NCI-H2029 (cell line): ENCODE data around the gene CFAP65.

Source experiments
- DNase-seq: peaks from one replicate; lab custom pipeline; 2025; lab: John Stamatoyannopoulos, UW

The CFAP65 gene

DNA sequence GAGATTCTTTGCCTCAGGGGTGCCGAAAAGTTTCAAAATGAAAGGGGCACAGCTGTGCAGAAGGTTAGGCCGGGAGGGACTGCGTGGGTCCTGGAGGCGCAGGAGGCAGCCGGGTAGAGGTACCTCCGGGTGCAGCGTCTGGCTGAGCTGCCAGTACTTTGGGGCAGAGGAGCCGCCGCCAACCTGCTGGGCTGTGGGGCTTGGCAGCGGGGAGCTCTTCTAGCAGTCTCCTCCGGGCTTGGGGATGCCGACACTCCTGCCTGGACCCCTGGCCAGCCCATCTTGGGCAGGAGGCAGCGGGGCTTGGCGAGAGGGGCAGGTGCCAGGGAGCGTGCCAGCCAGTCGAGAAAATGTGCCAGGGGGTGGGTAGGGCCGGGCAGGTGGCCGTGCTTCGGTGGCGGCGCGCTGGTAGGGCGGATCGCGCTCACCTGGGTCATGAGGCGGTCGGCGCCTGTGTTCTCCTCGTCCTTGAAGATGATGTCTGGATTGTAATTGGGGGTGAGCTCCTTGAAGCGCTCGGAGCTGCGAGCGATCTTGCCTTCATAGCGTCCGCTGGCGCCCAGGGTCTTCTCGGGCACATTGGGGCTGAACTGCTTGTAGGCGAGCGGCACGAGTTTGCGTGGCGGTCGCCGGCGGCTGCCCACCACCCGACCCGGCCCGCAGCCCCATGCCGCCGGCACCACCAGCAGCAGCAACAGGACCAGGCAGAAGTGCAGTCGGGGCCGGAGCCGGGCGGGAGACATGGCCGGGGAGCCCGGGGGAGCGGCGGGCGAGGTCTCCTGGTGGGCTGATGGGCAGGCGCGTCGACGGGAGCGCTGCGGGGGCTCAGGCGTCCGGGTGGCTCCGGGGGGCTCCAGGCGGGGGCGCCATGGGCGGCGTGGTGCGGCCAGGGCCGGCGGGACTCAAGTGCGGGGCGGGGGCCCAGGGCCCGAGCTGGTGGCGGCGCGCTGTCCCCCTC lies 18.7 kb upstream of the CFAP65 start:
- DNase-seq = no peak

DNA sequence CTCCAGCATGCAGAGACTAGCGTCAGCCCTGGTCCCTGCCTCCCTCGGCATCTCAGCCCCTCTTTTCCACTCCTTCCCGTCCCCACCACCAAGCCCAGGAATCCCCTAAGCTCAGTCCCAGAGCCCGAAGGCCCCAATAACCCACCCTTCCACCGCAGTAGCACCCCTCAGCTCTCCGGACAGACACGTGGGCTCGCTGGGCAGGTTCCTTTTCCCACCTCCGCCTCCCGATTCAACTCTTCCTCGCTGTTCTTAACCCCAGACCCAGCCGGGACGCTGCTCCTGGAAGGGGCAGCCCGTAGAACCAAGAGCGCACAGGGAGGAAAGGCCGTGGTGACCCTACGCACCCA lies 18.0 kb upstream of the CFAP65 start:
- no peak for DNase-seq

DNA sequence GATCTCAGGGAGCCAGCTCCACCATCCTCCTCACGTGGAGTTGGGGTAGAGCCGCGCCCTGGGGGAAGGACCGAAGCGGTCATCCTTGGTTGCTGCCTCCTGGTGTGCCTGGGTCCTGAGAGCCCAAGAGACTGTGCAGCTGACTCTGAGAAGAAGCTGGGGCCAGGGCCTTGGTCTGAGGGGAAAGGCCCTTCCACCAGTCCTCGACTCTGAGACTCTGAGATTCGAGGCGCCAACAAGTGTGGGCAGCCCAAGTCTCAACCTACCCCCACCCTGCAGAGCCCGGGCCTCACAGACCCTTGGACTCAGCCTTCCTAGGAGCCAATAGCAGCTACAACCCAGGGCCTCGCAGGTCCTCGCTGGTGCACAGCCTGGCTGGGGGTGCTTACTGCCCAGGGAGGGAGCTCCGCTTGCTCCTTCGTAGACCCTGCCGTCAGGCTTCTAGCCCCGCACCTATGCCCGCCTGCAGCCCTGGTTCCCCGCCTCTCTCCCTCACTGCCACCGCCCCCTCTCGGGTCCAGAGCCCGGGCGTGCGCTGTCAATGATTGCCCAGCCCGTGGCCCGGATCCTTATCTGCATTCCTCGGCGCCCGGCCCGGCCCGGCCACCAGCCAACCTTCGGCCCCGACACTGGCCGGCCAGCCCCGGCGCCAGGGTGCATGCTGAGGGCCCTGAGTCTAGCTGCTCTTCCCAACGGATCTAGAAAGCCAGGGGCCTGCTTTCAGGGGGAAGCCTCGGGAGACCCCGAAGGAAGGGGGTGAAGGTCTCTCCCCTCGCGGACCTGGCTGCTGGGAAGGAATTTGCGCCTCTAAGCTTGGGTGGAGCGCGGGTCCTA lies 17.4 kb upstream of the CFAP65 start:
- DNase-seq = no peak

DNA sequence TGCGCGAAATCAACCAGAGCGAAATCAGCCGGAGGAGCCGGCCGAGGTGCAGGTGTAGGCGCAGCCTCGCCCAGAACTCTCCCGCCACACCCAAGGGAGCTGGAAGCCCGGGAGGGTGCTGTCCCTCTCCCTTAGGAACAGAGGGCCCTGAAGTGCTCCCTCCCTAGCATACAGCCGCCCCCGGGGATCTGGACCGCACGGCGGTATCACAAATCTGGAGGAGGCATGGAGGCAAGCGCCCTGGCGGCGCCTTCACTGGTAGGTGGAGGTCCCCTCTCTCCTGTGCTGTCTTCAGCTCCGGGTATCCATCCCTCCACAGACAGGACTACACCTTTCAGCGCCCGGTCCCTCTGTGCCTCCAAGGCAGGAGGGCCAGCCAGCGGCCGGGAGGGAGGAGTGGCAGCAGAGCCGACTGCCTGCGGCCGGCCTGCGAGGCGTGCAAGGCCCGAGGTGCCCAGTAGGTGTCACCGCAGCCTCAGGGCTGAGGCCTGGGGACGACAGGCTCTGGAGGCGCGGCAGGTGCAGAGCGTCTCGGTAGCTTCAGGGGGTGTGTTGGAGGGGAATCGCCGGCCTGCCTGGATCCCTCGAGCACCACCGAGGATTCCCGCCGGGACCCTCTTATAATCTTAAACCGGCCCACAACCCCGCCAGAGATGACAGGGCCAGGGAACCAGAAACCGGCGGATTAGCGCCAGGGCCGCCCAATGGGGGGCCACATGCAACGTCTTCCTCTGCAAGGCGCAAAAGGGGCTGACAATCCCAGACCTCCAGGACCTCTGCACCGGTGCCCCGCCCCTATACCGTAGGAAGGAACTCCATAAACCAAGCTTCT lies 16.6 kb upstream of the CFAP65 start:
- DNase-seq = peak; percentile 41

DNA sequence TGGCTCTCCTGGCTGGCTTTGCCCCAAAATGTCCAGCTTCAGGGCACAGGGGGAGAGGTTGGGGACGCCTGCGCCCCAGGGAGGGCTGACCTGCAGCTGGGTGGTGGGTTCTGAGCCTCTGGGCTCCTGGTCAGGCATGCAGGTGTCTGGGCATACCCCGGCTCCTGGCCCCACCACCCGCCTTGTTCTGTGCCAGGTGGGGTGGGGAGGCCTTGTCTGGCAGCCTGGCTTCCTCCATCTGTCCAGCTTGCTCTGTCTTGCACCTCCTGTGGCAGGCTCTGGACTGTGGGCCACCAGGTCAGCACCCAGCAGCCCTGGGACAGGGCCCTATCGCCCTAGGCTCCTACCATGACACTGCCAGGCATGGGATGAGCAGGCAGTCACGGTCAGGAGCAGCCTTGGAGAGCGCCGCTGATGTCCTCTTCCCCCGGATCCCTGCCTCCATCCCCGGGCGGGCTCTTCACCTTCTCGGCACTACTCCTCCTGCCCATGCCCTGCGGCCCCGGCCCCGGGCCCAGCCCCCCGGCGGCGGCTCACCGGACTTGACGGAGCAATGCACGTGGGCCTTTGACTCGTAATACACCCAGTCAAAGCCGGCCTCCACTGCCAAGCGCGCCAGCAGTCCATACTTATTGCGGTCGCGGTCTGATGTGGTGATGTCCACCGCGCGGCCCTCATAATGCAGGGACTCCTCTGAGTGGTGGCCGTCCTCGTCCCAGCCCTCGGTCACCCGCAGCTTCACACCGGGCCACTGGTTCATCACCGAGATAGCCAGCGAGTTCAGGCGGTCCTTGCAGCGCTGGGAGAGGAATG lies 15.8 kb upstream of the CFAP65 start:
- DNase-seq = no peak

DNA sequence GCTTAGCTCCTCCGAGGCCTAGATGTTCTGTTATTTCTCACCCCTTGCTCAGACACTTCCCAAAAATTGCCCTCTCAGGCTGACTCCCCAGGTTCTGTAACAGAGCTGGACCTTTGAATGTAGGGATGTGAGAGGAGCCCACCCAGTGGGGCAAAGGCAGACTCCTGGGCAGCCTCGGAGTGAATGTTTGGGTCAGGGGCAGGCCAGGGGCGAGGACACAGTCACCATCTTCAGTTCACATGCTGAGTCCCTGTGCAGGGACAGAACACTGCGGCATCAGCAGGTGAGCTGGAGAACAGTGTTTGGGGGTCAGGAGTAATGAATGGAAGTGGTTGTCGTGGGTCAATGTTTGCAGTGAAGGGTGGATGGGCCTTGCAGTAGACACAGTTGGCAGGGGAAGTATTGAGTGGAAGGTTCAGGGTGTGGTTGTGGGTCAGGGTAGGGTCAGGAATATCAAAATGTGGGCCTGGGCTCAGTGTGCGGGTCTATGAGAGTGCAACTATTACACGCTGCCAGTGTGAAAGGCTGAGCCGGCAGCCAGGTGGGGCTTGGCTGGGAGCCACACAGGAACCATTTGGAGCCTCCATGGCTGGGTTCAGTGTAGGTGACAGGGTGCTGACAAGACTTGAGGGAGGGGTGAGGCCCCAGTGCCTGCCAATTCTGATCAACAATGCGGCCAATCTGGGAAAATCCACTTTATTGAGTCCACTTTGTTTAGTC lies 15.0 kb upstream of the CFAP65 start:
- no peak for DNase-seq

DNA sequence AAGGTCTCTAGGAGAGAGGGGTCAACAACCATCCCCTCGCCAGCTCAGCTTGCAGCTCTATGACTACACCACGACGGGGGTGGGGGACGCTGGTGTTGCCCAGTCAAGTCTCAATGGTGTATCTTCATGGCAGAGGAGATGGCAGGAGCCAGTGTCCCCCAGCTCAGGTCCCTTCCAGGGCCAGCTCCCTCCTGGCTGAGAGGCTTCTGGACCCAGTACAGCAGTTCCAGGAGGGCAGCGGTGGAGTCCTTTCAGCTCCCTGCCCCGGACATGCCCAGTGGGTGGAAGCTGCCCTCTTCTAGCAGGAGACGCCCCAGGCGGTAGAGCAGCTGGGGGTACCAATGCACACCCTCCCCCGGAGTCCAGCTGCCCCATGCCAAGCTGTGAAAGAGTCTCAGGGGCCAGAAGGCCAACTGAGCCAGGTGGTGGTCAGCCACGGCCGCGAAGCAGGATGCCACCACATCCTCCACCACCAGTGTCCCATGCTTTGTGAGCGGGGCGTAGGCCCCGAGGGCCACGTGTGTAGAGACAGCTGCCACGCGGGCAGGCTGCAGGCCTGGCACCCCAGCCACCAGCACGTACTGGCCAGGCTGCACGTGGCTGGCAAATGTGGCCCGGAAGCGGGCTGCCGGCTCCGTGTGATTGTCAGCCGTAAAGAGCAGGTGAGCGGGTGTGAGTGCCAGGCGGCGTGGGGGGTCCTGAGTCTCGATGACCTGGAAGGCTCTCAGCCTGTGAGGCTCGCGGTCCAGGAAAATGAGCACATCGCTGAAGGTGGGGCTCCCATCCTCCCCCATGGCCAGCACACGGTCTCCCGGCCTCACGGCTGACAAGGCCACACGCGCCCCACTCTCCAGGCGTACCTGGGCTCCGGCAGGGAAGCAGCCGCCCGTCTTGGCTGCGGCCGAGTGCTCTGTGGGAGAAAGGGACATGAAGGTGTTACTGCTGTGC lies 13.9 kb upstream of the CFAP65 start:
- no peak for DNase-seq

GRCh38 chr2:219049282-219049681 lies 8.0 kb upstream of the CFAP65 start:
- no peak for DNase-seq

GRCh38 chr2:219045937-219046550 lies 4.7 kb upstream of the CFAP65 start:
- no peak for DNase-seq

- no peak for DNase-seq
Observed at GRCh38 chr2:219042750-219043149, 1.4 kb upstream of the CFAP65 start.

GRCh38 chr2:219042157-219042556 lies 841 bp upstream of the CFAP65 start:
- no peak for DNase-seq

- DNase-seq = no peak
Observed at GRCh38 chr2:219038600-219038999, 2.7 kb downstream of the CFAP65 start.

GRCh38 chr2:219037783-219038499 lies 3.4 kb downstream of the CFAP65 start:
- DNase-seq = no peak

DNA sequence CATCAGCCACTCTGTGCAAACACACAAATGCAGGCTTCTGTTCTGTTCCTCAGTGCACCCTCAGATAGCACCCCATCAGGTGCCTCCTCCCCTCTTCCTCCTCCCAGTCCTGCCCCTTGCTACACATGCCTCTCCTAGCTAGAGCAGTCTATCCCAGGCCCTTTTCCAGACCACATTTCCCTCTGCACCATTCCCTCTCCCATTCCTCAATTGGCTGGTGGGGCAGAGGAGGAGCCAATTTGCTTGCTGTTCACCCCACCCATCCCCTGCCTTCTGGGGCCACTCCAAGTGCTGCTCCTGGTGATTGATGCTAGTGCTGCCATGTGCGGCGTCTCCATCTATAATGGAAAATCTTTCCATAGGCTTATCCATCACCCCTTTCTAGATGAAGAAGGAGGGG lies 5.4 kb downstream of the CFAP65 start:
- DNase-seq = no peak

- DNase-seq = no peak
Observed at GRCh38 chr2:219034823-219035222, 6.5 kb downstream of the CFAP65 start.

GRCh38 chr2:219032051-219032745 lies 9.1 kb downstream of the CFAP65 start:
- DNase-seq = no peak

DNA sequence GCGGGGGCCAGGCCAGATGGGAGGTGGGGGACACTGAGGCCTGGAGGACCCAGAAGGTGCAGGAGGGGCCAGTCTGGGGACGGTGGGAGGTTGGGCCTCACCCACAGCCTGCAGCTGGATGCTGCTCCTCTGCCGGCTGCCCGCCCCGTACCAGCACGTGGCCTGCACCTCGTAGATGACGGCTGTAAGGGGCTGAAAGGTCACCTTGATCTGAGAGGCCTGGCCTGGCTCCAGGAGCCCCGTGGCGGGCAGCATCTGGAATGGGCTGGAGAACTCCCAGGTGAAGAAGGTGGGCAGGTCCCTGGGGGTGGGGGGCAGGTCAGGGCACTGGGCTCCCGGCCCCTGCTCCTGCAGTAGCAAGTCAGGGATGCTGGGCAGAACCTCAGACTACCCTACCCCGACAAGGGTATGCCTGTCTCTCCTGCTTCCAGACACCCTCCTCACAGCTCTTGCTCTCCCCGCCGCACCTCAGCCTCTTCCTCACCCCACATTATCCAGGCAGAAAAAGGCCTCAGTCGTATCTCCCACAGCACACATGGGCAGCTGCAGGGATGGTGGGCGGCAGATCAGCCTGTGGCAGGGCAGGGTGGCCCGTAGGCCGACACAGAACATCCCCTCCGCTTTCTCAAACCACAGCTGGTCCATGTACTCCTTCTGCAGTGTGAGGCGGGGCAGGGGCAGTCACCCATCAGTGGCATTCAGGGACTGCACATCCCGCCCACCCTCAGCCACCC lies 10.1 kb downstream of the CFAP65 start:
- DNase-seq = no peak
